HG02981 (cell line): Measurements from ENCODE around the gene NEK1.
"Not testable (repeated sequence)": the region's sequence is repeated elsewhere in the genome, so short reads cannot be mapped to it uniquely, and the experiment has no call there.

Source experiments
- ATAC-seq: cut with Tn5 transposase; IDR thresholded peaks from one replicate; pipeline ENCODE4 v1.9.1; 2021; ENCODE audit warnings: mild to moderate bottlenecking, moderate library complexity; ENCODE audit not compliant: unreplicated experiment

NEK1 gene

DNA sequence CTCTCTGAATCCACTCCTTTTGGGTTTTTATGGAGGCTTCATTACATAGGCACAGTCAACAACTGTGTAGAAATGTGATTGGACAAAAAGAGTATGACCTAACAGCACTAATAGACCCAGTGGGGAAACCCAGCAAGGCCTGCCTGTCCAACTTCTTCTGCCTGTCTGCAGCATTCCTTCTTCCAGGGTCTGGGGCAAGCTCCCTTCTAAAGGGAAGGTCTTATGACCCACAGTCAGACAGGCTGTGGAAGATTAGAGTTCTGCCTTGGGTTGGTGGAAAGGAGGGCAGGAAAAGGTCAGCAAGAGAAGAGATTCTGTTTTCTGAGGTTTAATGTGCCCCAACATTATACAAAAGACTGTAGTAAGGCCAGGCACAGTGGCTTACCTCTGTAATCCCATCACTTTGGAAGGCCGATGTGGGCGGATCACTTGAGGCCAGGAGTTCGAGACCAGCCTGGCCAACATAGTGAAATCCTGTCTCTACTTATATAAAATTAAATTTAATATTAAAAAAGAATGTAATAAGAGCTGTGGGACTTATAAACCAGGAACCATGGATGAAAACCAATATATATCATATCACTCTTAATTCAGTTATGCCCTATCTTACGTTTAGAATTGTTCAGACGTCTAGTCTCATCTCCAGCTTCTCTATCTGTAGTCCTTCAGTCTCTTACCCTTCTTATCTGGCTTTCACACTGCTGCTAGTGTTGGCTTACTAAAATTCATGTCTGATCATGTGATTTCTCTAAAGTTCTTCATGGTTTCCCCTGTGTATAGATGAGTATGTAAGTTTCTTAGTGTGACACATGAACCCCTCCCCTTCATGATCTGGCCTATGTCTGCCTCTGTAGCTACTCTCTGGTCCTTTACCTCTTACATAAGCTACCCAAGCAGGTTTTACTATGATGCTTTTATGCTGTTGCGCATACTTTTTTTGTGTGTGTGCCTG lies 14.2 kb upstream of the NEK1 start:
- peak; percentile 52 for ATAC-seq

- ATAC-seq: no peak
These were observed 13.5 kb upstream of the NEK1 start for GRCh38 chr4:169625886-169626285.

DNA sequence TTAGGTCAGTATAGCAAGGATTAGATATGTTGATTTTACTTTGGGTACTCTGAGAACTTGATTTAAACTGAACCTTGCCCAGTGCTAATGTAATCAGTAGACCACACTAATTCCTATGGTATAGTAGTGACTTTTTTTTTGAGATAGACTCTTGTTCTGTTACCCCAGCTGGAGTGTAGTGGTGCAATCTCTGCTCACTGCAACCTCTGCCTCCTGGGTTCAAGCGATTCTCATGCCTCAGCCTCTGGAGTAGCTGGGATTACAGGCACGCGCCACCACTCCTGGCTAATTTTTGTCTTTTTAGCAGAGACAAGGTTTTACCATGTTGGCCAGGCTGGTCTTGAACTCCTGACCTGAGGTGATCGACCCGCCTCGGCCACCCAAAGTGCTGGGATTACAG lies 11.6 kb upstream of the NEK1 start:
- not testable (repeated sequence) for ATAC-seq

DNA sequence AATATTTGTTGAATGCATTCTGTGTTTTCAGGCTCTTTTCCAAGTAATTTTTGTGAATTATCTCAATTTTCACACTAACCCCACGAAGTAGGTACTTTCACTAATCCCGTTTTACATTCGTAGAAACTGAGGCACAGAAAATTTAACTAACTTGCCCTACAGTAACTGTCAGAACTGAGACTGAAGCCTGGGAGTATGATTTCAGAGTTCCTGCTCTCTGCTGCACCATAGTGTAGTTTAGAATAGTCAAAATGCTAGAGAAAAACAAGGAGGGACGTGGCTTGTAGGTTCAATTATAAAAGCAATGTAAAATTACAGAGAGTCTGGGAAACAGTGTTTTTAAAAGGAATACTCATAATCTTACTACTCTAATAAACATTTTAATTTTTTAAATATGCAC lies 10.2 kb upstream of the NEK1 start:
- ATAC-seq: no peak

- ATAC-seq: peak; percentile 17
These were observed 9.5 kb upstream of the NEK1 start for GRCh38 chr4:169621731-169622492.

- ATAC-seq: no peak
These were observed 8.5 kb upstream of the NEK1 start for GRCh38 chr4:169620880-169621248.

GRCh38 chr4:169619958-169620879 lies 7.8 kb upstream of the NEK1 start, which contains the start of gene CLCN3:
Gene CLCN3 (plus strand): TSS chr4:169620578. CDS start chr4:169635929, 15,351 bp downstream.
- peak; percentile 91 for ATAC-seq

GRCh38 chr4:169619518-169619957 lies 7.2 kb upstream of the NEK1 start:
- ATAC-seq: peak; percentile 30

GRCh38 chr4:169618986-169619385 lies 6.6 kb upstream of the NEK1 start:
- no peak for ATAC-seq

DNA sequence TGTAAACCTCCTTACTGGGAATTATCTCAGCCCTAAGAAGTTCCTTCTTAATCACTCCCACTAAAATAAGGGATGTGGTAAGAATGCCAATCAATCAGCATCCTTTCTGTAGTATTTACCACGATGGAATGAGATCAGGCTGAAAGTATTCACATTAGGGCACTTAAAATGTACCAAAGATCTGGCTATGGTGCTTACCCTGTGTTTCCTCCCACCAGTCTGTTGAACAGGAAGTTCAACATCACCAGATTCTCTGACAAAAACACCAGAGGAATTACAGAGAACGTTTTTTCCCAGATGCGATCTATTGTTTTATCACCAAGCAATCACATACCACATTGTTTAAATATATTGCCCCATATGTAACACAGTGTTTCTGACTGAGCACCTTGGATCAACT lies 5.9 kb upstream of the NEK1 start:
- ATAC-seq: no peak

DNA sequence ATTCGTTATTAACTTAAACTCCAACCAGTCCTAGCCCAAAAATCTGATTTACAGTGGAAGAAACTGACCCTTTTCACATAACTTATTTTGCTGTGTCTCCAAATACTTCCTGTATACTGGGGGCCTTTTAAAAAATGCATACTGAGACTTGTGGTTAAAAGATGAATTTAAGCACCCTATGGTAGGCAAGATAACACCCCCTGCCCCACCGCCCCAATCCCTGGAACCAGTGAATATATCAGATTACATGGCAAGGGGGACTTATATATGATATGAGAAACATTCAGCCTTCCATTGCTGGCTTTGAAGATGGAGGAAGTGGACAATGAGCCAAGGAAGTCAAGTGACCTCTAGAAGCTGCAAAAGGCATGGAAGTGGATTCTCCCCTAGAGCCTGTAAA lies 4.9 kb upstream of the NEK1 start:
- ATAC-seq: no peak

GRCh38 chr4:169616846-169617245 lies 4.5 kb upstream of the NEK1 start:
- ATAC-seq: no peak

DNA sequence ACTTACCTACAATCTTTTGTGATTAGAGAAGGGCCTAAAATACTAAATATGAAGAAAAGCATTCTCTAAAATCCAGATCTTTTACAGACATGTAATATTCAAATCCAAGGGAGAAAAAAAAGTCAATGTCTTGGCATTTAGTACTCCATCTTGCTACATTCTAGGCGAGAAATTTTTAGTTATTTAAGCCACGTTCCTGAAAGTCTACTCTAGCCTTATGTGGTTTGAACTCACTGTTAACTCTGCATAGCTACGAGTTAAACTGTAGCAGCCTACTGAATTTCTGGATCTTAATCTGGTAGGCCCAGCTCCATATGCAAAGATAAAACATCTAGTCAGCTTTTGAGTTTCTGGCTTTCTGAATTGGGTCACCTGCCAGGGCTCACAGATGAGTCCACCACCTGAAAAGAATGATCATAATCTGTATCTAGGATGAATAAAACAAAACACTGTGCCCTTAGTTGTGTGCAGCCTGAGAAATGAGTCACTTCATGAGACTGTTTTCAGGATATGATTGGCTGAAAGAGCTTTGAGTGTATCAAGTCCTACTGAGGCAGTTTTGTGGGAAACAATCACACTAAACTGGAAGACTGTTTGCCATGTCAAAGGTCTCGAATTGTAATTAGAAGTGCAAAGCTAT lies 3.2 kb upstream of the NEK1 start:
- no peak for ATAC-seq

DNA sequence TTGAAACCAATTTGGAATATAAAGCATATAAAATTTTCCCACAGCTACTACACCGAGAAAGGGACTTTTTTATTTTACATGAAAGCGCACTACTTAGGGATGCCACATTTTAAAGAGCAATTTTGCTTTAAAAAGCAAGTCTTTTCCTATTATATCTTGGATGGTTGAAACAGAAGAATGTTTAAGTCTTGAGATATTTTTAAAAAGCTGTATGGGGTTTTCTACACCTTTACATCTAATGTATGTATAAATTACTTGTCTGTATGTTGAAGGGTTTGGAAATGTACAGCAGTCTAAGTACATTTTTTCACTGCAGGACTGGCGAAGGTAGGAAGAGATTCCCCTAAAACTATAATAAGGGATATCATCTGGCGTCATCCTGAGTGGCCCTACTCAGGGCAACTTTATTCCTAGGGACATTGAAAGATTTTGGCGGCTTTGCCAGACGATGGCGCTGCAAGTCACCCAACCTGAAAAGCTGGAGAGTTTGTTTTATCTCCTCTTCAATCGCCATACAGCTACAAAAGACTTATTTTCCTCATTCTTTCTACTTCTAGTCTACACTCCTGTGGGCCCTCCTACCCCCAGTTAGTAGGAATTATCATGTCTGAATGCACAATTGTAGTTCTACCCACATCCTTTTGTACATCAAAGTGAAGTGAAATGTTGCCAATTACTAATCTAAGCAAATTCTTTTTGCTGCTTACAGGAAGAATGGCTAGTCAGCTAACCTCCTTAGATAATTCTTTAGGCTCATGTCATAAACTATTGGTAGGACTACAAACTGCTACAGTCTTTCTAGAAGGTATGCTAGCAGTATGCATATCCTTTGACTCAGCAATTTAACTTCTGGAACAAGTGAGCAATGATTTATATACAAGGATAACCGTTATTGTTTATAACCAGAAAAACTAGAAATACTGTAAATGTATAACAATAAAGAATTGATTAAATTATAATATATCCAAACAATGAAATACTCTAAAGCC lies 782 bp upstream of the NEK1 start:
- ATAC-seq: peak; percentile 31

DNA sequence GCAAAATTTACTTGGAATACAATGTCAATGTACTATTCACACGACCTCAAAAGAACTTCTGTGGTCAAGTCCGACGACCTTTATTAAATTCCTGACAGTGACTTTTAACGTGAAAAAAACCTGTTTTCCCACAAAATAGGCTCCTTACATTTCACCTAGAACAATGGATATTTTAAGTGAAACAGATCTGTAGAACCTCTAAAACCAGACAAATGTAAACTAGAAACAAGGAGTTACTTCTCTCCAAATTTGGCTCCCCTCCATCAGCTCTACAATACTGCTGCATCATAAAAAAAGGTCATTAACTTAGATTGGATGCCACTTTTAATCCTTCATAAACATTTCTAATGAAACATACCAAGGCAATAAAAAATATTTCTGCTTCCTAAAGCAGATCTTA lies 1.2 kb downstream of the NEK1 start:
- ATAC-seq: no peak

DNA sequence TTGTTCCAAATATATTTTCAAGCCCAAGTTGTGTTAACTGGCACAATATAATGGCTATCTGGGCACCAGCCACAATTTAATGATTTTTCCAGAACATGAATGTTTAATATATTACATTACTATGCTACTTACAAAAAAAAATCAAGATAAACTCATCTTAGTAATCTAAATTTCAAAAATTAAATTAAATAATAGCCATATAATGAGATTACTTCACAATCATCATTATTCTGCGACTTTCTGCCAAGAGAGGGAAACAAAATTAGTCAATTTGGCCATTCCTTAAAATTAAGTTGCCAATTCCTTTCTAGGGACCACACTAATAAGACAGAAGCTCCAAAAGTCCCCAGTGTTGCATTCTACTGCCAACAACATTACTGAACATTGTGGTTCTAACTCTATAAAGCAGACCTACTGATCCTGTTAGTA lies 7.5 kb downstream of the NEK1 start:
- ATAC-seq: no peak

GRCh38 chr4:169604131-169604900 lies 8.1 kb downstream of the NEK1 start:
- ATAC-seq: peak; percentile 76

DNA sequence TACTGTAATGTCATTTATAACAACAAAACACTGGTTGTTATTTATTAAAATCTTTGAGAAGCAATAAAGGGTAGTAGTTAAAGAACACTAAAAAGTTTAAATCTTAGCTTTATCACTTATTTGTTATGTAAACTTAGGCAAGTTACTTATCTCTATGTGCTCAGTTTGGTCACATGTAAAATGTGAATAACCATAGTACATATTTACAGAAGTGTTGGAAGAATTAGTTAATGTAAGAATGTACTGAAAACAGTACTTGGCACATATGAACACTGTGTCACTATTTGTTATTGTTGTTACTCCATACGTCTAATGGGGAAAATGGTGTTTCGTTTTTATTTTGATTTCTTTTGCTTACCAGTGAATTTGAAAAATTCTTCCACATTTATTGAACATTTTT lies 9.1 kb downstream of the NEK1 start:
- ATAC-seq: no peak
